H1 (cell line): ENCODE data around the gene BSG. TPM values are rescaled to one million over a fixed set of nuclear protein-coding genes. Genes with fewer than 3 reads are reported as not detected.

Source experiments
- polyA plus RNA-seq, 7 experiments: library from polyadenylated mRNA; depleted of rRNA in 3 of 7; stranded (reverse) in 5 of 7; unstranded in 2 of 7; fragments of >200 nt in 5 of 7; fragments of 200-250 nt in 2 of 7; gene quantifications; 1 replicate in 5 of 7; 2 replicates in 1 of 7; 4 replicates in 1 of 7; pipeline versions ENCODE4 v1.2.1 to v1.2.3, GENCODE V29; 2011 to 2013; ENCODE audit warnings: missing spikeins in 2 of 7, mixed read lengths in 2 of 7
- total RNA-seq: library from RNA; stranded (reverse); fragmentation: NEBNext Ultra II Directional; extraction: Animal tissue kit (Norgen Biotek cat#: 25700); gene quantifications from 2 replicates; pipeline ENCODE4 v1.2.1, GENCODE V29; 2021
- TF ChIP-seq, protein P1 (sequence below): IDR thresholded peaks from 2 replicates; pipeline ENCODE4 v1.6.1; 2012; ENCODE audit warnings: low read length, inconsistent platforms

The BSG gene
- total and polyA plus RNA-seq, 2 of the 8 experiments (the other 6 are each of a cell fraction or from before 2014, with no cell fraction given) = 726 to 1,055 TPM

DNA sequence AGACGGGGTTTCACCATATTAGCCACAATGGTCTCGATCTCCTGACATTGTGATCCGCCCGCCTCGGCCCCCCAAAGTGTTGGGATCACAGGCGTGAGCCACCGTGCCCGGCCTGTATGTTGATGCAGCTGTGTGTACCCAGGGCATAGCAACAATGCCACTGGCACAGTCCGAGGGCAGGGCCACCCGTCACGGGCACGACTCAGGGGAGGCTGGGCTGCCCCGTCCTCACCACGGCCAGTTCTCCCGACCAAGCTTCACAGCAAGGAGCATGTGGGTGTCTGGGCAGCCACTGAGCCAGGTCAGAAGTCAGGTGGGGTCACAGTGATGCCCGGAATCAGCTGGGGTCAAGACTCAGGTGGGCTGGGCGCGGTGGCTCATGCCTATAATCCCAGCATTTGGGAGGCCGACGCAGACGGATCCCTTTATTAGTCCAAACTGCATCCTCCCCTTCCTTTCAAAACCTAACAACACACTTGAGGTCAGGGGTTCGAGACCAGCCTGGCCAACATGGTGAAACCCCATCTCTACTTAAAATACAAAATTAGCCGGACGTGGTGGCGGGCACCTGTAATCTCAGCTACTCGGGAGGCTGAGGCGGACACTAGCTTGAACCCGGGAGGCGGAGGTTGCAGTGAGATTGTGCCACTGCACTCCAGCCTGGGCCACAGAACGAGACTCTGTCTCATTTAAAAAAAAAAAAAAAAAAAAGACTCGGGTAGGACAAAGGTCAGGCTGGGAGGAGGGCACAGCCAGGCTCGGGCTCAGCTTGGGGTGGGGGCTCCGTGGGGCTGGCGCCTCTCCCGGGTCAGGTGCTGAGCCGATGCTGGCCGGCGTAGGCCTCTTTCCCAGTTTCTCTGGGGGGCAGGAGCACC lies 42.0 kb upstream of the BSG start (continued):
- TF ChIP-seq, protein P1, sequence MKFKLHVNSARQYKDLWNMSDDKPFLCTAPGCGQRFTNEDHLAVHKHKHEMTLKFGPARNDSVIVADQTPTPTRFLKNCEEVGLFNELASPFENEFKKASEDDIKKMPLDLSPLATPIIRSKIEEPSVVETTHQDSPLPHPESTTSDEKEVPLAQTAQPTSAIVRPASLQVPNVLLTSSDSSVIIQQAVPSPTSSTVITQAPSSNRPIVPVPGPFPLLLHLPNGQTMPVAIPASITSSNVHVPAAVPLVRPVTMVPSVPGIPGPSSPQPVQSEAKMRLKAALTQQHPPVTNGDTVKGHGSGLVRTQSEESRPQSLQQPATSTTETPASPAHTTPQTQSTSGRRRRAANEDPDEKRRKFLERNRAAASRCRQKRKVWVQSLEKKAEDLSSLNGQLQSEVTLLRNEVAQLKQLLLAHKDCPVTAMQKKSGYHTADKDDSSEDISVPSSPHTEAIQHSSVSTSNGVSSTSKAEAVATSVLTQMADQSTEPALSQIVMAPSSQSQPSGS = no peak
- TF ChIP-seq, all 59 proteins: peak for 0
